Measurements from ENCODE around the gene SPANXD. TPM values are rescaled to one million over a fixed set of nuclear protein-coding genes. Genes with fewer than 3 reads are reported as not detected.

SPANXD gene
- total RNA-seq, 1 experiment from 2014 or later: not detected

GRCh38 chrX:141669689-141670088 is 28.9 kb downstream of the SPANXD start:
- Histone ChIP-seq H3K9me2 (replicated peaks; ENCODE audit: insufficient read depth, low read length) (no peaks in the 10 kb centered on the region), H3K36me3 (ENCODE audit: insufficient read depth, low read length) (no peaks in the 10 kb centered on the region), H3K9ac (ENCODE audit: low read length) (no peak overlapping the region), H3K27ac (ENCODE audit: low read length) (no peak overlapping the region), H3K27me3 (ENCODE audit: low read length) (no peaks in the 10 kb centered on the region), H3K9me3 (ENCODE audit: low read length) (peaks cover 22% of the 10 kb centered on the region), H3K79me2 (ENCODE audit: low read length) (no peaks in the 10 kb centered on the region), H4K20me1 (ENCODE audit: insufficient read depth, low read depth, low read length) (no peaks in the 10 kb centered on the region), H3K4me2 (ENCODE audit: low read depth, low read length, poor library complexity, severe bottlenecking) (no peak overlapping the region), H3K4me3 (ENCODE audit: low read length) (no peak overlapping the region), H3K4me1 (ENCODE audit: low read length) (no peaks in the 10 kb centered on the region), H2AFZ (ENCODE audit: low read length) (no peak overlapping the region)
- DNase-seq: no peak

DNA sequence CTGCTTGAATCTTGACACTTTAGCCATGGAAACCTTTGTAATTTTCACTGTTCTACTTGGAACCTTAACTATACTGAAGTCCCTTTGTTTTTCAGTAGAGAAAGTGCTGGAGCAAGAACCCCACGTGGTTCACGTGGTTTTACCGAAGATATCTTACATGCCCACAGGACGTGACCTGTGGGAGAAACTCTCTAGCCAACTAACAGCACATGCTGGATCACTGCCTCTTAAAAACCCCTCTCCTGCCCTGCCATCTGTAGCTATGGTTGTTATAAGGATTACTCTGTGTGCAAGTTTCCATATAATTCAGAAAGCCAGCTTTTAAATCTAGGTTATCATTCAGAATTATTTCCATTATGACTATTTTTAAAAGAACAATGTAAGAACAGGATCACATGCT is 30.2 kb downstream of the SPANXD start:
- Histone ChIP-seq H3K27me3 (ENCODE audit: low read length) (no peaks in the 10 kb centered on the region), H3K4me1 (ENCODE audit: low read length) (no peaks in the 10 kb centered on the region), H3K9me2 (replicated peaks; ENCODE audit: insufficient read depth, low read length) (no peaks in the 10 kb centered on the region), H3K4me3 (ENCODE audit: low read length) (no peak overlapping the region), H2AFZ (ENCODE audit: low read length) (no peak overlapping the region), H3K27ac (ENCODE audit: low read length) (no peak overlapping the region), H3K79me2 (ENCODE audit: low read length) (no peaks in the 10 kb centered on the region), H3K9me3 (ENCODE audit: low read length) (peaks cover 28% of the 10 kb centered on the region), H3K36me3 (ENCODE audit: insufficient read depth, low read length) (no peaks in the 10 kb centered on the region), H4K20me1 (ENCODE audit: insufficient read depth, low read depth, low read length) (no peaks in the 10 kb centered on the region), H3K4me2 (ENCODE audit: low read depth, low read length, poor library complexity, severe bottlenecking) (no peak overlapping the region), H3K9ac (ENCODE audit: low read length) (no peak overlapping the region)
- DNase-seq: no peak

DNA sequence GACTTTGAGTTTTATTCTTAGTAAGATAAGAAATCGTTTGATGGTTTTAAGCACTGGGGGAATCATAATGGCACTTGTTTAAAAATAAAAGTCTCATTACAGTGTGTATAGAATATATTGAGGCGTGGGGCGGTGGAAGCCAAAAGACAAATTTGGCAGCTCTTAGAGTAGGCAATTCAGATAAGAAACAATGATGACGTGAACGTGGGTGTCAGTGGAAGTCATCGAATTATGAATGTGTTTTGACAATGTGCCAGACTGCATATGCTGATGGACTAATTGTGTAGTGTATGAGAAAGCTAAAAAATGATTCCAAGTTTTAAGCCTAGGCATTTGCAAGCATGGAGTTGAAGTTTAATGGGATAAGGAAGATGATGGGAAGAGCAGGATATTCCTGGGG is 35.8 kb downstream of the SPANXD start:
- Histone ChIP-seq H3K36me3 (ENCODE audit: insufficient read depth, low read length) (no peaks in the 10 kb centered on the region), H4K20me1 (ENCODE audit: insufficient read depth, low read depth, low read length) (no peaks in the 10 kb centered on the region), H3K9ac (ENCODE audit: low read length) (no peak overlapping the region), H3K4me1 (ENCODE audit: low read length) (no peaks in the 10 kb centered on the region), H3K9me2 (replicated peaks; ENCODE audit: insufficient read depth, low read length) (no peaks in the 10 kb centered on the region), H3K27ac (ENCODE audit: low read length) (no peak overlapping the region), H2AFZ (ENCODE audit: low read length) (no peak overlapping the region), H3K4me3 (ENCODE audit: low read length) (no peak overlapping the region), H3K79me2 (ENCODE audit: low read length) (no peaks in the 10 kb centered on the region), H3K4me2 (ENCODE audit: low read depth, low read length, poor library complexity, severe bottlenecking) (no peak overlapping the region), H3K27me3 (ENCODE audit: low read length) (no peaks in the 10 kb centered on the region), H3K9me3 (ENCODE audit: low read length) (peaks cover 28% of the 10 kb centered on the region)
- DNase-seq: no peak

DNA sequence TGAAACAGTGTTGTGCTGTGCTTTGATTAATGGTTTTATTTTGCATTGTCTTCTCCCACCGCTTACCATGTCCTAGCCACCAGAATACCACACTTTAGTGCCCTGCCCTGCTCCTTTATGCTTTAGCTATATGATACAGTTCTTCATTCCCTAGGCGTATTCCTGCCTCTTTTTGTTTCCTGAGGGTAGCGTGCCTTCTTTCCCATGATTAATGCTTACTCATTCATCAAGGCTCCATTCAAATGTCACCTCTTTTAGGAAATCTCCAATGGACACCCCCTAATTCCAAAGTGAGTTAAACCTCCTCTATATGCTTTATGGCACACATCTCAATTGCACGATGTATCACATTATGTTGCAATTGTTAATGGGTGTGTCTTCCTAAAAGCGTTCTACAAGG is 46.3 kb downstream of the SPANXD start:
- Histone ChIP-seq H3K36me3 (ENCODE audit: insufficient read depth, low read length) (no peaks in the 10 kb centered on the region), H3K4me2 (ENCODE audit: low read depth, low read length, poor library complexity, severe bottlenecking) (no peak overlapping the region), H4K20me1 (ENCODE audit: insufficient read depth, low read depth, low read length) (no peaks in the 10 kb centered on the region), H3K9ac (ENCODE audit: low read length) (no peak overlapping the region), H3K27me3 (ENCODE audit: low read length) (no peaks in the 10 kb centered on the region), H3K27ac (ENCODE audit: low read length) (no peak overlapping the region), H2AFZ (ENCODE audit: low read length) (no peak overlapping the region), H3K4me1 (ENCODE audit: low read length) (no peaks in the 10 kb centered on the region), H3K9me2 (replicated peaks; ENCODE audit: insufficient read depth, low read length) (no peaks in the 10 kb centered on the region), H3K79me2 (ENCODE audit: low read length) (no peaks in the 10 kb centered on the region), H3K4me3 (ENCODE audit: low read length) (no peak overlapping the region), H3K9me3 (ENCODE audit: low read length) (peaks cover 33% of the 10 kb centered on the region)
- no peak for DNase-seq

Other genes starting within 250 kb of the SPANXD start
- not detected in 2 replicates for gene SPANXA1, start 114.0 kb downstream of the SPANXD start, total RNA-seq (2014; rRNA removed; shearing (Covaris generic); ENCODE audit: low replicate concordance)
- gene SPANXA2, start 109.0 kb downstream of the SPANXD start, total RNA-seq (2014; rRNA removed; shearing (Covaris generic); ENCODE audit: low replicate concordance): not detected in 2 replicates
- not detected in 2 replicates for gene MAGEC3, start 139.6 kb upstream of the SPANXD start, total RNA-seq (2014; rRNA removed; shearing (Covaris generic); ENCODE audit: low replicate concordance)
- not detected in 2 replicates for gene MAGEC1, start 205.2 kb upstream of the SPANXD start, total RNA-seq (2014; rRNA removed; shearing (Covaris generic); ENCODE audit: low replicate concordance)